Fibroblast of the aortic adventitia (primary cell): ENCODE results near the gene TMEM163. TPM values are rescaled to one million over a fixed set of nuclear protein-coding genes. Genes with fewer than 3 reads are reported as not detected.

Experiments used
- DNase-seq: peaks from one replicate; pipeline ENCODE4 v3.0.0-alpha.2; 2010; ENCODE audit warnings: low read depth
- H3K4me3 ChIP-seq: 2 replicates; pipeline ENCODE4 v1.5.1; 2011; ENCODE audit warnings: low read depth, mild to moderate bottlenecking, control low read depth, low read length, moderate library complexity
- CTCF ChIP-seq: IDR thresholded peaks from 2 replicates; pipeline ENCODE4 v1.5.1; 2011; ENCODE audit warnings: mild to moderate bottlenecking, low read length, control low read depth, inconsistent platforms; ENCODE audit not compliant: insufficient read depth
- total RNA-seq: library from RNA; depleted of rRNA; stranded (reverse); fragments of >200 nt; gene quantifications from 2 replicates; pipeline ENCODE4 v1.2.3, GENCODE V29; 2012; ENCODE audit warnings: low replicate concordance

TMEM163 gene
- total RNA-seq, 1 donor: not detected

- DNase-seq: no peak
- TF ChIP-seq CTCF: no peak
- H3K4me3 ChIP-seq: no peak overlapping the region
These were observed 292.1 kb downstream of the TMEM163 start for GRCh38 chr2:134426721-134427120.

GRCh38 chr2:134425724-134426496 lies 292.9 kb downstream of the TMEM163 start:
- no peak overlapping the region for H3K4me3 ChIP-seq
- no peak for TF ChIP-seq CTCF
- DNase-seq: no peak

GRCh38 chr2:134421556-134422328 lies 297.1 kb downstream of the TMEM163 start:
- TF ChIP-seq CTCF: no peak
- H3K4me3 ChIP-seq: no peak overlapping the region
- DNase-seq: no peak

GRCh38 chr2:134420920-134421319 lies 297.9 kb downstream of the TMEM163 start:
- no peak overlapping the region for H3K4me3 ChIP-seq
- no peak for DNase-seq
- TF ChIP-seq CTCF: no peak

GRCh38 chr2:134420259-134420658 lies 298.5 kb downstream of the TMEM163 start:
- H3K4me3 ChIP-seq: no peak overlapping the region
- TF ChIP-seq CTCF: no peak
- no peak for DNase-seq

GRCh38 chr2:134417968-134418582 lies 300.7 kb downstream of the TMEM163 start:
- no peak overlapping the region for H3K4me3 ChIP-seq
- TF ChIP-seq CTCF: no peak

More at GRCh38 chr2:134417968-134418582, 300.7 kb downstream of the TMEM163 start:
- DNase-seq: no peak
